Measurements from ENCODE around the gene MARCOL. TPM values are rescaled to one million over a fixed set of nuclear protein-coding genes. Genes with fewer than 3 reads are reported as not detected.

Gene MARCOL, protein sequence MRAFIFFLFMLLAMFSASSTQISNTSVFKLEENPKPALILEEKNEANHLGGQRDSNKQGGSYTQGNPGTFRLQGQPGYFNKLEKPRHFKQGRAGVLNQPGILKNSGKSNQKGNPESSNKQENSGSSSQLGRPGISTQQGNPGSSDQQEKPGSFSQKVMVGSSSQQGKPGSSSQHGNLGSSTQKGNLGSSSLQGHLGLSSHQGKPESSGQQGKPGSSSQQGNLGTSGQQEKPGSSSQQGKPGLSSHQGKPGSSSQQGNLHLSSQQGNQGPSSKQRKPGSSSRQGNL
- not detected for total RNA-seq

DNA sequence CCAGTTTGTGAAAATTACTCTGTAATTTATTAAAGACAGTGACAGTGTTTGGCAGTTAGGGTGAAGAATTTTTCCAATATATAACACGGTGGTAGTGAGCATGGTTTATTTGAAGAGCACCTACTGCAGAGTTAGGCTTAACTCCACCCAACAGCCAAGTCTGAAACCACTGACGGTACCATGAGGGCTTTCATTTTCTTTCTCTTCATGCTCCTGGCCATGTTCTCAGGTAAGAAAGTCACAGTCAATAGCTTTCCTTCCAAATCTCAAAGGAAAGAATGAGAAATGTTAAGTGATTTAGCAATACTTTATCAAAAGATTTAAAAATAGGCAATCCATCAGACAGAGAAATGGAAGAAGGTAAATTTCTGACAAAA is at the start of gene MARCOL:
MARCOL (plus strand) TSS at position 108 of the 377 bp plus-strand sequence; CDS start at position 181, 73 bp downstream.
- DNase-seq (ENCODE audit: low spot score): no peak
- no peak for ATAC-seq

DNA sequence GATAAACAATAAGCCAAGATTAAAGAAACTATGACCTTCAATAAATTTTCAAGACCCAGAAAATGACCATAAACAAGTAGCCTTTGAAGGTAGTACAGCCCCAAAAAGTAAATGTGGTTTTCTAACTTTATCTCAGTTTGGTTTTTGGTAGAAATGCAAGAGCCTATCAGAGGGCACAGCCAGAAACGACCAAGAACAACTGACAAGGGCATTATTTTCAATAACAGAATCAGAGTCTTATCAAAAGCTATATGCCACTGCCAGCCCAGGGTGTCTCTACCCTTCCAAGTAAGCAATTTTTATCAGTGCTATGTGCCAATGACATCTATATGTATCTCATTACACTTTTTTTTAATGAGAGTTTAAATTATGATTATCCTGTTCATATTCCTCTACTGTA is 47.3 kb upstream of the MARCOL start:
- ATAC-seq: no peak
- no peak for DNase-seq (ENCODE audit: low spot score)

DNA sequence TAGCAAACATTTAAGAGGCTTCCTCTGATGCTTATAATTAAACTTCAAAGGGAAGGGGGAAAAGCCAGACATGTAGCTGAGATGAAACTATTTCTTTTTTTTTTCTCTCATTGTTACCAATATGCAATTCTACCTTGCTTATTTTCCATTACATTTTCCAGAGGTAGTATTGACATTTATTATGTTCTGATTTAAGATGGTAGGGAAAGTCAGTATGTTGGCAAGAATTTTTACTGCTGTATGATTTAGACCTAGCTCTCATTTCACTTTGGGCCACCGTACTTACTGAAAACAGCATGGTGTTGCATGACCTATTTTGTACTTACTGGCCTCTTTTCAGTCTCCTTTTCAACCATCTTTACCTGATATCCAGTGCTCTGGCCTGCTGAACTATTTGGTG is 45.1 kb upstream of the MARCOL start:
- DNase-seq (ENCODE audit: low spot score): no peak

DNA sequence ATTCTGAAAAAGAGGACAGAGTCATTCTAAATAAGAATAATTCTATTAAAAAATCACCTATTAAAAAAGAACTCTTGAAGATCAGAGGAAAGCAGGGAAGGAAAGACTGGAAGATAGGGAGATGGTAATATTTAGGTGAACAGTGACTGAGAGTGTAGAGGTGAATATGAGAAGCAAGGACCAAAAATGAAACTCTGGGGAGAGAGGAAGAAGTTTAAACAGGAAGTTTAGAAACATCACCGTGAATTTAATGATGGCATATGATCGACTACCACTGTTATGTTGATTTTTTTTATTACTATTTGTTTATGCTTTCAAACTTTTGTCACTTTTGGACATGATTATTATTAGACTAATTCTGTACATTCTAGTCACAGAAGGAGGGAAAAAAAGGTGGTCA is 37.2 kb upstream of the MARCOL start:
- no peak for ATAC-seq
- no peak for DNase-seq (ENCODE audit: low spot score)

More for the DNA sequence above, 45.1 kb upstream of the MARCOL start:
- ATAC-seq: no peak

DNA sequence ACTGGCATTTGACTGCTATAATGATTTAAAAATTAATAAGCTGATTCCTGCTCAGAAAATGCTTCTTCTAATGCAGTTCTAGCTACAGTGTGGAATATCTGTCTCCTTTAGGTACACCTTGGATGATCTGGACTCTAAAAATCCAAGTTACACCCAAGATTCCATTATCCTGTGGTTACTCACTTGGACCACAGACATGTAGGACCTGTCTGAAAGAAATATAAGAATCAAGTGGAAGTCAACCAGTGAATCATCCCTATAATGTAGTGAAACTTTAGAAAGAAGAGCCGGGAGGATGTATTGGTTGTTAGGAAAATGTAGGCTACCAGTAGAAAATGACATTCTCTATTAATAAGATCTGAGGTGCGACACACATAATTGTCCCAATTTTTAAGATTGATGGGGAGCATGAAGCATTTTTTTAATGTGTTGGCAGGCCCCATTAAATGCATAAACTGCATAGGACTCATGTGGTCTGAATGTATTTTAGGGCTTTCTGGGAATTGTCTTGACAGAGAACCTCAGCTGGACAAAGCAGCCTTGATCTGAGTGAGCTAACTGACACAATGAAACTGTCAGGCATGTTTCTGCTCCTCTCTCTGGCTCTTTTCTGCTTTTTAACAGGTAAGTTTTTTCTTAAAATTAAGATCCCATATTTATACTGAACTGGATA is 35.7 kb upstream of the MARCOL start, which contains the start of gene SPINK6:
SPINK6 (plus strand) TSS at position 512 of the 673 bp plus-strand sequence; CDS start at position 567, 55 bp downstream.
- ATAC-seq (no peak), DNase-seq (ENCODE audit: low spot score) (no peak)

DNA sequence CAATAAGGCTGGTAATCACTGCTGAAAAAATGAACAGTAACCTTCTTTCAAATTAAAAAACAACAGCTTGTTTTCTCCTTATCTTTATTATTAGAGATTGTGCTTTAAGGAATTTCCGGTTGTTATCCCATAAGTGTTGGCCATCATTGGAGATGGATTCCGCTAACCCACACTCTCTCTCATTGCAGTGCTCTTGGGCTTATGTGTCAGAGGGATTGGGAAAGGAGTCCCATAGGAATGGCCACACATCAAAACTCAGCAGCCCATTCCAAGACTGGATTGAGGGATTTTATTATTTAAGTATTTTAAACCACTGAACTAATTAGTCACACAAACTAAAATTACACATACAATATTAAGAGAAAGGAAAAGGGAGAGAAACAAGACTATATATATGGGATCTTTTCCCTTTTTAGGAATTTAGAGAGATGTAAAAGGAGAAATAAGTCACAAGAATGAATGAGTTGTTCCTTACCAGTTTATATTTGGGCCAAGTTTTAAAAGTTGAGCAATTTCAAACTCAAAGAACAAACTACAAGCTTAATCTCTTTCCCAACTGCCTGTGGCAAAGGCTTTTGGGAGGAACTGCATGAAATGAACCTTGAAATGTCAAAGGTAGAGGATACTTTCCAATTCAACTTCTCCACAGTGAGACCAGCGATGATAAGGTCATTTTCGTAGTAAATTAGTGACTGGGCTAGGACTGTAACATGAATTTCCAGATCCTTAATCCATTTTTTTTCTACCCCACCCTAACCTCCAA is 33.1 kb upstream of the MARCOL start:
- DNase-seq (ENCODE audit: low spot score) (no peak), ATAC-seq (peak; percentile 96)

DNA sequence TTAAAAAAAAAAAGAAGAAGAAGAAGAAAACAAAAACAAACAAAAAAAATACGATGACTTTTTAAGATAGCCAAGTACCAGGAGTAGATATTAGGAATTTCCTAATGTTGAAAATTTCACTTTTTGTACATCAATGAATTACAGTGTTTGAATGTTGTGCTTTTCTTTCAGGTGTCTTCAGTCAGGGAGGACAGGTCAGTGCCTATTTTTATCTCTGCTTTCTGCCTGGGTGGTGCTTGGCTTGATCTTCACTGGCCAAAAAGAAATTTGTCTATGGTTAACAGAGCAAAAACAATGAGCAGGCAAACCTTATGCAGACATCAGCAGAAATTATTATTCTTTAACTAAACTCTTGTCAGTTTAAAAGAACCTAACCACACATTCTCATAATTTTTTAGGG is 32.5 kb upstream of the MARCOL start:
- ATAC-seq (peak; percentile 61), DNase-seq (ENCODE audit: low spot score) (no peak)

DNA sequence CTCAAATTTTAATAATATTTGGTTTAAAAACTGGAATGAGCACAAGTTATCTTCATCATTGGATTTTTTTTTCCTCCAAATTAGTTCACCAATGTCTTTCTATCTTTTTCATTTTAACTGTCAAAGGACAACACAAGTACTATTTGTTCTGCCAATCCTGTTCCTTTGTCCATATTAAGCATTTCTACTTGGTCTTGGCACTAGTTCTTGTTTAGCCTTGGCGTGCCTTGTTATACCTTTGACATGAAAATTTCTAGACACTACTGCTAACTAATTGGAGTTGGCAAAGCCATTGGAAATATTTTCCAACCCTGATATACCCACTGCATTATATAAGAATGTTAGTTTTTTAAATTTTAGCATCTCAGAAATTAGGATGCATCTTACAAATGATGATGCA is 31.7 kb upstream of the MARCOL start:
- DNase-seq (ENCODE audit: low spot score): no peak
- ATAC-seq: no peak

DNA sequence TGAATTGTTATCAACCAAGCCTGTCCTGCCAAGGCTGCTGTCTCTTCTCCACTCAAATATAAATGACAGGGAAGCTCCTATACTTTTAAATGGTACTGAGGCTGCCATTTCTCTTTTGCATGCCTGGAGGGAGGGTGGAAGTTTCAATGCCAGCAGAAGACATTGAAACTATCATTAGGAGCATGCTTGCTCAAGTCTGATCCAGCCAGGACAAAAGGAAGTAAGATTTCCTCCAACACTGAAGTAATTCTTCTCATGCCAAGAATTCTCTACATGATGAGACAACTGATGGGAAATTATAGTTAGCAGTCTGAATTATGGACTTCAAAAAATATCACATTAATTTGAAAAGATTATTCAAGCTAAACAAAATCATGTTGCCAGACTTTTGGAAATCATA is 30.1 kb upstream of the MARCOL start:
- no peak for DNase-seq (ENCODE audit: low spot score)
- ATAC-seq: no peak

DNA sequence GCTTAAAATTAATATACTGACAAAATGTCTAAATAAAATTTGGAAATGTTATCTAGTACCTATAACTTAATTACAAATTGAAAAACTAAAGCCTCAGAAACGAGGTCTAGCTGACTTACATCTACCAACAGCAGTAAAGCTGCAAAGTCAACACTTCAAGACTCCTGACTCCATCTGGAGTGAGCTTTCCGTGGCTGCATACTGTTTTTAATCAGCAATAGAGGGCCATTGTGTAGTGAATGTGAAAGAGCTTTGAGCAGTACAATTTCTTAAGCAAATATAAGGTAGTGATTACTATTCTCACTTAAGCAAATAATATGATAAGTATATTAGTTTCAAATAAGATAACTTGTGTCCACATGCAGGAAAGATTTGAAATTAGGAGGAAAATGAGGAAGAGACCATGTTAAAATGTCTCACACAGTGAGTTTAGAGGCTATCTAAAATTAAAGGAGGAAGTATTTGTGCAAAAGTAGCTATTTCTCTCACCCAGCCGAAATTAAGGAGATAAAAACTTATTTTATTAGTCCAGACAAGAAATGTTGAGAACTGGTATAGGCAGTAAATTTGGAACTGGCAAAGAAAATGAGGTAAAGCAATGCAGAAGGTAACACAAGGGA is 29.1 kb upstream of the MARCOL start:
- no peak for ATAC-seq

DNA sequence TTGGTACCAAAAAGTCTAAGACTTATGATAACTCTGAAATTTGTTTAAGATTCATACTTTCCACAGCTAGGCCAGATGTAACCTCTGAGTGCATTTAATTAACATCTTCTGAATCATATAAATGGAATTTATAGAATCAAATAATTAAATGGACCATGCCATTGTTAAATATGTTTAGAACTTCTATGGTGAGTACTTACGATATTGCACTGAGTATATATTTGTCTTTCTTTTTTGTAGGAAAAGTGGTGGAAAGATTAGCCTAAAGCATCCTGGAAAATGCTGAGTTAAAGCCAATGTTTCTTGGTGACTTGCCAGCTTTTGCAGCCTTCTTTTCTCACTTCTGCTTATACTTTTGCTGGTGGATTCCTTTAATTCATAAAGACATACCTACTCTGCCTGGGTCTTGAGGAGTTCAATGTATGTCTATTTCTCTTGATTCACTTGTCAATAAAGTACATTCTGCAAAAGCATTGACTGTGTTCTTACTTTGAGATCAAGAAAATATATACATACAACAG is 23.6 kb upstream of the MARCOL start:
- ATAC-seq (no peak), DNase-seq (ENCODE audit: low spot score) (no peak)

More for the DNA sequence above, 29.1 kb upstream of the MARCOL start:
- DNase-seq (ENCODE audit: low spot score): no peak

DNA sequence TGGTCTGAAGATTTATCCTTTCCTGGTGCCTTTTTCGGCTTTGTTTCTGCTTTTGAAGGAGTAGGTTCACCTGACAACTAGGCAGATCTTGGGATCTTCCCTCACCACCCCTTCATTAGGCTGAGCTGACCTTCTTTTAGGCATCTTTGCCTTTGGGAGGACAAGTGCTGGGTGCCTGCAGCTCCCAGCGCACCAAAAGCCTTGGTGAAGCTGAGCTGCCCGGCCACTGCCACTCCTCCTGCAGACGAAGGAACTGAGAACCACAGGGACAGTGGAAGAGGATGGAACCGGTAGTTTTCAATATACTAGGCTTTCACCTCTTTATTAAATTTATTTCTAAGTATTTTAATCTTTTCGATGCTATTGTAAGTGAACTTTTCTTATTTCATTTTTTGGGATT is 16.8 kb upstream of the MARCOL start:
- ATAC-seq (no peak), DNase-seq (ENCODE audit: low spot score) (no peak)

DNA sequence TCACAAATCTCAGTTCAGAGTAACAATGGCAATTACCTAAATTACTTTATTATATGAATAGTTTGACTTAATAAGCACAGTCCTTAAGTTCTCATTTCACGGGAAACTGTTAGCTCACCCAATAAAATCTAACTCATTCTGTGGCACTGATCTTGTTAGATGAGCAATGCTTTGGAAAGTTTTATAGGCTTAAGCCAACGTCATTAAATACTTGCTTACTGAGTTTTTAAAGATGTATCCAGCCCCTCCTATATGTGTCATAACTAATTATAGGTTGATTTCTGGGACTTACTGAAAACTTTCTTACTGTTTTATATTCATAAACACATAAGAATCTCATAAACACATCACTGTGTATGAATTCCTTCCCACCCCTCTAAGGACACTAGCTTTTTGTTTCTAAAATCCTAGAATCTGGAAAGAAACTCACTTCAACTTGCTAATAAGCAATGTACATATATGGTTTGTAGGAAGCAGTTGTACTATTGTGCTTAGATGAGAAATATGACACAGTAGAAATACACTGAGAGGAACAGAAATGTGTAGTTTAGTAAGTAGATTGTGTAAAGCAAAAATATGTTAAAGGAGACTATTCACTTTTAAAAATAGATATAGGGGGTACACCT is 14.1 kb upstream of the MARCOL start:
- DNase-seq (ENCODE audit: low spot score): no peak
- no peak for ATAC-seq

DNA sequence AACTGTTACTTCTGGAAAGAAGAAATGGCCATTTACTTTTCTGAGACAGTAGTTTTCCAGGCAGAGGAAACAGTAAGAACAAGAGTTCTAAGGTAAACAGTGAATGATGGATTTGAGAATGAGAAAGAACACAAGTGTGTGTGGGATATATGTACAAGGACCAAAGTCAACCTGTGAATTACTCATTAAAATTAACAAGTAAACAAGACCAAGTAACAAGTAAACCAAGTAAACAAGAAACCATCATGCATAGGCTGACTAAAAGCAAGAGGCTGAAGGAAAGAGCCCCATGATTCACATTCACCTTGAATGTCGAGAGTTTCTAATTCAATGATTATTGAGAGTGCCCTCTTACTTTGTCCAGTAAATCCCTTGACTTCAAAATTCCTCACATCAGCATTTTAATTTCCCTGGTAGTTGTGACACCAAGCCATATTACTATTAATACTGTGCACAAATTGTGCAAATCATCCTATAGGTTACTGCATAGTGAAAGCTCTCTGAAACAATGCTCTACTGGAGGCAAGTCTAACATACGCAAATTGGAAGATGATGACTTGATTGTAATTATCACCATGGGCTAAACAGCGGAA is 9.8 kb upstream of the MARCOL start:
- ATAC-seq: no peak
- DNase-seq (ENCODE audit: low spot score): no peak

DNA sequence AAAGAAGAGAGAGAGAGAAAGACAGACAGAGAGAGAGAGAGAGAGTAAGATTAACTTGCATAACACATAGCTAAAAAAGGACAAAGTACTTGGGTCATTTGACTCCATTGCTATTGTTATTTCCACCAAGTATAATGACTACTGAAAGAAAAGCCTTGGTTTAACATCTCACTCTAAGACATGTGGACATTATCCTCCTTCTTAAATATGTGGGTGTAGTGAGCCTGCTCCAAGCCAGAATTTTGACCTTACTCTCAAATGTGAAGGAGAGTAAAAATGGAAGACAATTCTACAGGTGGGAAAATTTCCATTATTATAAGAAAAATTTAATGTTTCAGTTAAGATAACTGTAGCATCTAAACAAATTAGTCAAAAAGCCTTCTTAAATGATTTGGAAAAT is 8.5 kb upstream of the MARCOL start:
- no peak for DNase-seq (ENCODE audit: low spot score)
- ATAC-seq: no peak

DNA sequence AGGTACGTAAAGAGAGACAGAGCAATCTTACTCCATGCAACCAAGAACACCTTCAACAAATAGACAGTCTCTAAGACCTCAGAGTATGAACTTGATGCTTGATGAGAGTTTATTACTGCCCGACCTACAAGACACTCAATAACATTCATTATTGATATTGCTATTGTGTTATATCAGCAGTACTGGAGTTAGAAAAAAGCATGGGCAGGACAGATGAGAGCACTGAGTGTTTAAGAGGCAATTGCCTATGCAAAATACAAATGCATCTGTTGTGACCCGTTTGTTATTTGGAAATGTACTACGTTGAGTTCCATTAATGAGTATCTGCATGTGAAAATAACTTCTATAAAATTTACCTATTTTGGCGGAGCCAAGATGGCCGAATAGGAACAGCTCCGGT is 8.1 kb upstream of the MARCOL start:
- ATAC-seq (no peak), DNase-seq (ENCODE audit: low spot score) (no peak)

DNA sequence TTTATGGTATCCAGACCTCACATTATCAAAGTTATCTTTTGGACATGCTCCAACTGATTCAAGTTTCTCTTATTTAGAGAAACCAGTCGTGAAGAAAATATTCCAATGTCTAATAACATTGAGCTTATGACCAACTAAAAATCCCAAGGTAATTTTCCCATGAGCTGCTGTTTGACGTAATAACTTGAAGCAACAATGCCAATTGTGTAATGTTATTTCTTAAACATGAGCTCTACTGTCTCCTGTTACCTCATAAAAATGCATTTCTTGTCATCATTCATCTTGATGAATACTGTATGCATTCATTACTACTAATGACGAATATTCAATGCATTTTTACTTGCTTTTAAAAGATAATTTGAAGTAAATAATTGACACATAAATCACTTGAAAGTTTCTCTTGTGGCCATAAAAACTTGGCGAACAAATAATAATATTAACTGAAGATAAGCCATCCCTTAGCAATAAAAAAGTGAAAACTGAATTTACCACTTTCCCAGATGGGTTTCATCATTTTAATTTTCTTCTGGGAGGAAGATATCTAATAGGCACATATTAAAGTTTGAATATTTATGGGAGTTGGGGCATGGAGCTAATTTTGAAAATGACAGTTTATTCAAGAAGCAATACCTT is 424 bp upstream of the MARCOL start:
- ATAC-seq: no peak
- no peak for DNase-seq (ENCODE audit: low spot score)

DNA sequence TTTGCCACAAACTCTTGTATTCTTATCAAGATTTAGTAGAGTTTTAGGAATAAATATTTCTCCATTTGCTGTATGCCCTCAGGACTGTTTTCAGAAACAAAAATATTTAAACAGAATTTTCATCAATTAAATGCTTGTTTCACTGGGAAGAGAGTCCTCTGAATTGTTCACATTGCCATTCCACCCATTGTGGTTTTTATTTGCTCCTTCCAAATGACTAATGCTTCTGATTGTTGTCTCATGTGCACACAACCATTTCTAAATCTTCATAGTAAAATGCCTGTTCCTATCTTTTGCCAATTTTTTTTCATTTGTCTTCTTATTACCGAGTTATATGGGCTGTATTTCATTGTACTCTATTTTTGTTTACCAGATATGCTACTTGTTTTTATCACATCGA is 10.6 kb downstream of the MARCOL start:
- ATAC-seq: no peak
- DNase-seq (ENCODE audit: low spot score): no peak

DNA sequence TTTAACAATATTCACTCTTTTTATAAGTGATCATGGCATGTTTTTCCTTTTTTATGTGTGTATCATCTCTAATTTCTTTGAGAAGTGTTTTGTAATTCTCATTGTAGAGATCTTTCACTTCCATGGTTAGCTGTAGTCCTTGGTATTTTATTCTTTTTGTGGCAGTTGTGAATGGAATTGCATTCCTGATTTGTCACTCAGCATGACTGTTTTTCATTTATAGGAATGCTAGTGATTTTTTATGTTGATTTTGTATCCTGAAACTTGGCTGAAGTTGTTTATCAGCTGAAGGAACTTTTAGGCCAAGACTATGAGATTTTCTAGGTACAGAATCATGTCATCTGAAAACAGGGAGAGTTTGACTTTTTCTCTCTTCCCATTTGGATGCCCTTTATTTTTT is 17.1 kb downstream of the MARCOL start:
- ATAC-seq (no peak), DNase-seq (ENCODE audit: low spot score) (no peak)

DNA sequence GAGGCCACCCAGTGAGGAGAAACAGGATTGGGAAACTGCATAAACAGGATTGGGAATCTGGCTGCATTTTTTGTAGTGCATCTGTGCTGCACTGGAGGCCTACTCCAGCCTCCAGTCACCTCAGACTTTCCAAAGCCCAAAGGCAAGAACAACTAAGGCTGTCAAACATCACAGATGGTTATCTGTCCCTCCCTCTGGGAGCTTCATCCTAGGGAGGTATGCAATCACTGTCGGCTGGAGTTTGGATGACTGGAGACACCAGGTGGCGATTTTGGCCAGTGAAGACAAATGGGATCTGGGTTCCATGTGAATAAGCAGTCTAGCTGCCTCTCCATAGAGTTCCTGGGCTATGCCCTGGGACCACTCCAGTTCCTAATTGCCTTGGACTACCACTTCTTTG is 21.0 kb downstream of the MARCOL start:
- DNase-seq (ENCODE audit: low spot score) (no peak), ATAC-seq (no peak)

All from left lobe of liver (tissue), 2 donors.